Suppressor macrophage (primary cell): ENCODE results near the gene ADGRB3.
A peak's percentile ranks its signal among the peaks of the same experiment; 100 is the strongest.

ENCODE experiments used
- DNase-seq, 4 experiments: peaks; one replicate each; pipeline ENCODE4 v3.0.0-alpha.2; 2020 to 2022
- total RNA-seq, 17 experiments: gene quantifications; one replicate each; lab custom pipeline; 2026; ENCODE audit warnings: mixed read lengths in 6 of 17, inconsistent platforms in 3 of 17; lab: John Stamatoyannopoulos, UW

The ADGRB3 gene
- 0 to 3.2 (median 0) reads per million in 17 experiments for total RNA-seq

DNA sequence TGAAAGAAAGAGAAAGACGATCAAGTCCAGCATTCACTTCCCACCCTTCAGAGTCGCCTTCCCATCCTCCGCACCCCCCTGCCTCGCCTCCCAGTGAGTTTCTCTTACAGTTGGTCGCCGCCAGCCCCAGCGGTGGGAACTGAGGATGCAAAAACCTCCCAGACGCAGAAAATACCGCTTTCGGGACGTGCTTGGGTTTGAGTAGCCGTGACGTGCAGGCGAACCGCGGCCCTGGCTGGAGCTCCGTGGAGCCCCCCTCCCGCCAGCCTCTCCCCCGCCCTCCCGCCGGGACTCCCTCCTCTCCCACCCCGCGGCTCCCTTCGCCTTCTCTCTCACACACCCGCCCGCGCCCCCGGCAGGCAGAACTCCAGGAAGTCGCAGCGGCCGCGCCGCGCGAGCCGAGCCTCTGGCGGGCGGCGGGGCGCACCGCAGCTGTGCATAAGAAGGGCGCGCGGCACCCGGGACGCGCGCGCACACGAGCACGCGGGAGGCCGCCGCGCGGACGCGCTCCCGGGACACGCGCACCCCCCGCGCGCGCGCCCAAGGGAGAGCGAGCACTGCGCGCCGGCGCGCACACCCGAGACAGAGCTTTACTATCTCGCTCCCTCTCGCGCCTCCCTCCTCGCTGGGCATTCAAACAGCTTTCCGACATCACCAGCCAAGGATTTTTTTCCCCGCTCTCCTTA lies at the start of gene ADGRB3:
Gene ADGRB3, plus strand, starts transcription at position 557 of the 686 bp plus-strand sequence. CDS start 3,394 bp downstream, outside the sequence.
- DNase-seq = peak; percentile 59 to 84 (median 64)

DNA sequence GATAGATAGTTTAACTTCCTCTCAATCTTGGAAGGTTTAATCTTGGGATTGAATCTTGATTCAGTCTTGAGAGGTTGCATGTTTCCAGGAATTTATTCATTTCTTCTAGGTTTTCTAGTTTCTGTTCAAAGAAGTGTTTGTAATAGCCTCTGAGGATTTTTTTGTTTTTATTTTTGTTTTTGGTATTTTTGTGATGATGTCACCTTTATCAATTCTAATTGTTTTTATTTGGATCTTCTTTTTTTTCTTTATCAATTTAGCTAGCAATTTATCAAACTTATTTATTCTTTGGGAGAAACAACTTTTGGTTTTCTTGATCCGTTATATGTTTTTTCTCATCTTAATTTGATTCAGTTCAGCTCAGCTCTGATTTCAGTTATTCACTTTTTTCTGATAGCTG lies 41.5 kb upstream of the ADGRB3 start:
- DNase-seq = no peak

- DNase-seq = no peak
These were observed 37.4 kb upstream of the ADGRB3 start for GRCh38 chr6:68597642-68598041.

DNA sequence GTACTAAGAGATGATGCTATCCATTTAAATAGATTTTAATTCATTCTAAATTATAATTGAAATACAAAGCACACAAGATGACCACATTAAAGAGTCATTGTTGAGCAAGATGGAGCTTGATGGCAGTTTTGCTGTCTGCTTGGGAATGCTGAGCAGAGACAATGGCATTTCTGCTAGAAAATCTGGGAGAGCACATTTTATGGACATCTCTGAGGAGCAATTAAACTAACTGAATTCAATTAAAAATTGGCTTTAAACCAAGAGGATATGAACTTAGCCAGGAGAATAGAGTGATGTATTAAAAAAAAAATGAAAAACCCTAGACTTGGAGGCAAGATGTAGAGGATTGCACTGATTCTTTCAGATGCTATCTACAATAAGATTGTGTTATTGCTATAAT lies 19.1 kb upstream of the ADGRB3 start:
- no peak for DNase-seq

GRCh38 chr6:68625998-68626397 lies 9.1 kb upstream of the ADGRB3 start:
- no peak for DNase-seq

GRCh38 chr6:68628161-68628560 lies 6.9 kb upstream of the ADGRB3 start:
- DNase-seq = peak; percentile 55 to 77 (median 62)

GRCh38 chr6:68632734-68633133 lies 2.3 kb upstream of the ADGRB3 start:
- DNase-seq = peak in 1 of 4 experiments; percentile 11

- DNase-seq = peak in 1 of 4 experiments; percentile 3
These were observed 1.7 kb upstream of the ADGRB3 start for GRCh38 chr6:68633281-68633971.

- peak in 1 of 4 experiments; percentile 6 for DNase-seq
These were observed 933 bp upstream of the ADGRB3 start for GRCh38 chr6:68633972-68634725.

GRCh38 chr6:68635412-68635705 lies 277 bp downstream of the ADGRB3 start:
- peak in 1 of 4 experiments; percentile 18 for DNase-seq

- DNase-seq = no peak
These were observed 828 bp downstream of the ADGRB3 start for GRCh38 chr6:68635706-68636513.

DNA sequence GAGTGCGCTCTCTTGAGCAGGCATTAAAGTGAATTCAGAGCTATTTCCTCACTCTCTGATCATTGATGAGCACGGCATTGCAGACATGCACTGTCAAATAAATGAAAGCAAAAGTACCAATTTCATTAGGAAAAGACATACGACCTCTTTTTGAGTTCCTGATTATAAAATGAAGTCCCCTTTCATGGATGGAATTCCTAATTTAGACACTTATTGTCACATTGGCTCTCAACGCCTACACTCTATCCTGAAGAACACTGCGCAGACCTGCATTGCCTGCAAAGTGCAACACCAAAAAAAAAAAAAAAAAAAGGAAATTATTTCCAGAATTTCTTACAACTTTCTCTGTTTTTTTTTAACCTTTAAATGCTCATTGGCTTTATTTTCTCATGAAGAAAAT lies 1.6 kb downstream of the ADGRB3 start:
- no peak for DNase-seq

GRCh38 chr6:68637071-68637470 lies 2.0 kb downstream of the ADGRB3 start:
- DNase-seq = no peak

- DNase-seq = no peak
These were observed 2.7 kb downstream of the ADGRB3 start for GRCh38 chr6:68637782-68638181.

- DNase-seq = peak; percentile 63 to 72 (median 70)
These were observed 3.3 kb downstream of the ADGRB3 start for GRCh38 chr6:68638230-68638900.

- no peak for DNase-seq
These were observed 4.1 kb downstream of the ADGRB3 start for GRCh38 chr6:68639211-68639610.

- DNase-seq = peak in 1 of 4 experiments; percentile 7
These were observed 4.9 kb downstream of the ADGRB3 start for GRCh38 chr6:68639826-68640490.

DNA sequence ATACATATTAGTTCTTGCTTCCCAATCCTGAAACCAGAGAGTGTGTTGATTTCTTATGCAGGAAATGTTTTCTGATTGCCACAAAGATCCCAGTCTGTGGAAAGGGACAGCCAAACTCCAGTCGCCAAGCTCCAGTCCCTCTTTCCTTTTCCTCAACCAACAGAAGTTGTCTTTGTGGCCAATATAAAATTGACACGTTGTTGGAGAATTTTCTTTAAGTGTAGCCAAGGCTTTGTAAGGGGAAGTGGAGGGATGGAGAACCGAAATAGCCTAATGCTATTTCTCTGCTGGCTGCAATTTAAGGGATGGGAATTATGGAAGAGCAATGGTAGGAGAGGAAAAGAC lies 5.4 kb downstream of the ADGRB3 start:
- DNase-seq = no peak

DNA sequence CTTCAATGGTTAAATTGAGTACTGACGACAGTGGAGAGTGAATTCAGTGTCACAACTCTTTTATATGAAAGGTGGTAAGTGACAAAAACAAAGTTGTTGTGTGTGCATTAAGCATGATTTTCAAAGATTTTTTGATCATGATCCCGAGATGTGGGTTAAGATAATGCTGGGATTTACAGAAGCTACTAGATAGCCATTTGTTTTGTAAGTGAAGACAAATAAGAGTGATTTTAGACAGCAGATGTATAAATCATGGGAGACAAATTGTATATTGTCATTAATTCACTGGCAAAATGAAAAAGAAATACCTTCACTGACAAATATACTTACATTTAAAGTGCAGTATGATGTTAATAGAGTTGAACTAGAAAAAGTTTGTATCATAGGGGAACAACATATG lies 6.1 kb downstream of the ADGRB3 start:
- no peak for DNase-seq

GRCh38 chr6:68642081-68642480 lies 7.0 kb downstream of the ADGRB3 start:
- no peak for DNase-seq

DNA sequence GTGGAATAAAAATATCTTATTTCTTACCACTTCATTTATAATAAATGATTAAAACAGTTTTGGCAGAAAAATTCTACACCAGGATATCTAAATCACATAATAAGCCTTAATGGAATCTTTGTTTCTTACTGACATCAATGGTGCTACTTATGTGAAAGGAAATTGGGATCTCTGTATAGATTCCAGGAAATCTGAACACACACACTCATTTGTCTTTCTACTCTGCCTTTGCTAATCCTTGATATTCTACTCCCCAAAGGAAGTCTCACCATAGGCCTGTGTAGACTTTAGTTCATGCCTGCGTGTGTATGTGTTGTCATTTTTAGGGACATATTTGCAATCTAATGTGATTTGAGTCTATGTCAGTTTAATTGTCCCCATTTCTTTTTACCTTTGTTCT lies 7.9 kb downstream of the ADGRB3 start:
- DNase-seq = no peak

DNA sequence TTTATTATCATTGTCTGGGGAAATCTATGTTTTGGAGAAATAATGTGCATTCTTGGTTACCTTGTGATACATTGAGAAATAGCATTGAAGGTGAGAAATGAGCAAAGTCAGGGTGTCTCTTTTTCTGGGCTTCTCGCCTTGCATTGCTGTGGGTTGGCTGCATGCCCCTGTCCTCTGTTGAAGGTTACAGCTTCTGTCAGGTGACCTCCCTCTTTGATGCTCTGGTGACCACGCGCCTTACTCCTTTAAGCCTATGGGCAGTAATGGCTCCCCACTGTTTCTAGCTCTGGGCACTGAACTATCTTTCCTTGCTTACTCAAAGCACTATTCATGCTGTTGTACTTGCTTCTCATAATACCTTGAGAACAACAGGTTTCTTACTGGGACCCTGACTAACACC lies 14.6 kb downstream of the ADGRB3 start:
- DNase-seq = no peak
